ENCODE measurements around the gene SLC27A5. TPM values are rescaled to one million over a fixed set of nuclear protein-coding genes. Genes with fewer than 3 reads are reported as not detected.
"Not testable (repeated sequence)": the region's sequence is repeated elsewhere in the genome, so short reads cannot be mapped to it uniquely, and the experiment has no call there.

Gene SLC27A5
- total RNA-seq, 1 donor, result 1.9 TPM

- peaks cover 6% of the 10 kb centered on the region for H3K4me1 ChIP-seq (ENCODE audit: insufficient read depth, low read length)
- peaks cover 3% of the 10 kb centered on the region for H3K27me3 ChIP-seq (ENCODE audit: insufficient read depth, low read length)
- H3K9me3 ChIP-seq (ENCODE audit: low read depth, low read length), result no peaks in the 10 kb centered on the region
These were observed 60.3 kb downstream of the SLC27A5 start, which contains the start of gene ZNF324B for GRCh38 chr19:58451358-58452101. TSS of gene ZNF324B (plus strand) at chr19:58451622. CDS start at chr19:58453702, 2,080 bp downstream.

GRCh38 chr19:58450856-58451357, 60.9 kb downstream of the SLC27A5 start:
- Histone ChIP-seq H3K27me3 (ENCODE audit: insufficient read depth, low read length) (peaks cover 3% of the 10 kb centered on the region), H3K4me3 (ENCODE audit: low read length) (peak overlapping the region; percentile 71), H3K4me1 (ENCODE audit: insufficient read depth, low read length) (peaks cover 6% of the 10 kb centered on the region), H3K9me3 (ENCODE audit: low read depth, low read length) (no peaks in the 10 kb centered on the region)

More at GRCh38 chr19:58451358-58452101, 60.3 kb downstream of the SLC27A5 start, which contains the start of gene ZNF324B:
- H3K4me3 ChIP-seq (ENCODE audit: low read length), result peak within 1 kb of the TSS; percentile 71

- H3K4me3 ChIP-seq (ENCODE audit: low read length); H3K27me3 ChIP-seq (ENCODE audit: insufficient read depth, low read length); H3K9me3 ChIP-seq (ENCODE audit: low read depth, low read length); H3K4me1 ChIP-seq (ENCODE audit: insufficient read depth, low read length): not testable (repeated sequence)
These were observed 61.8 kb downstream of the SLC27A5 start for GRCh38 chr19:58449980-58450379.

- H3K27me3 ChIP-seq (ENCODE audit: insufficient read depth, low read length); H3K4me1 ChIP-seq (ENCODE audit: insufficient read depth, low read length); H3K4me3 ChIP-seq (ENCODE audit: low read length); H3K9me3 ChIP-seq (ENCODE audit: low read depth, low read length): not testable (repeated sequence)
These were observed 62.9 kb downstream of the SLC27A5 start for GRCh38 chr19:58448860-58449259.

Other genes with a start within 250 kb of the SLC27A5 start
- gene ZNF8, start 233.0 kb downstream of the SLC27A5 start, total RNA-seq, result 13.4 TPM
- gene ERVK3-1, start 206.6 kb downstream of the SLC27A5 start, total RNA-seq, result 124 TPM
- 0.52 TPM for gene ZSCAN22, start 185.0 kb downstream of the SLC27A5 start, total RNA-seq
- gene A1BG, start 158.5 kb downstream of the SLC27A5 start, total RNA-seq, result 17.7 TPM
- gene ZNF497, start 149.2 kb downstream of the SLC27A5 start, total RNA-seq, result 0.31 TPM
- gene ZNF837, start 131.0 kb downstream of the SLC27A5 start, total RNA-seq, result 0.84 TPM
- gene RPS5, start 124.7 kb downstream of the SLC27A5 start, total RNA-seq, result 1,513 TPM
- gene RNF225, start 116.3 kb downstream of the SLC27A5 start, total RNA-seq, result 0.42 TPM
- 1.3 TPM for gene ZNF584, start 103.3 kb downstream of the SLC27A5 start, total RNA-seq
- 1.9 TPM for gene ZNF132, start 71.8 kb downstream of the SLC27A5 start, total RNA-seq
- 3.6 TPM for gene ZNF324B, start 60.4 kb downstream of the SLC27A5 start, total RNA-seq
- gene ZNF324, start 44.9 kb downstream of the SLC27A5 start, total RNA-seq, result 19.2 TPM
- 5.5 TPM for gene ZNF446, start 35.6 kb downstream of the SLC27A5 start, total RNA-seq
- 2.7 TPM for gene ZBTB45, start 7.8 kb upstream of the SLC27A5 start, total RNA-seq
- gene TRIM28, start 32.1 kb upstream of the SLC27A5 start, total RNA-seq, result 152 TPM
- gene CHMP2A, start 43.1 kb upstream of the SLC27A5 start, total RNA-seq, result 32.7 TPM
- gene UBE2M, start 46.6 kb upstream of the SLC27A5 start, total RNA-seq, result 22.5 TPM
- gene MZF1, start 61.3 kb upstream of the SLC27A5 start, total RNA-seq, result 11.4 TPM